Dendritic cell treated with granulocyte-macrophage colony-stimulating factor and Interleukin-4, amounts not matched to agents 40 ng/mL and 50 ng/mL, for 4 days (primary cell): ENCODE measurements around the gene ZNF701.
"Not testable (repeated sequence)": the region's sequence is repeated elsewhere in the genome, so short reads cannot be mapped to it uniquely, and the experiment has no call there.

ENCODE experiments used
- H3K27ac Mint-ChIP-seq: one replicate; pipeline ENCODE4 v1.8.0; 2022; ENCODE audit warnings: mild to moderate bottlenecking, mixed read lengths
- H3K27me3 Mint-ChIP-seq: one replicate; pipeline ENCODE4 v1.8.0; 2022; ENCODE audit warnings: mild to moderate bottlenecking, mixed read lengths
- H3K36me3 Mint-ChIP-seq: one replicate; pipeline ENCODE4 v1.8.0; 2022; ENCODE audit warnings: low read depth, mixed read lengths
- H3K4me1 Mint-ChIP-seq: one replicate; pipeline ENCODE4 v1.8.0; 2022; ENCODE audit warnings: low read depth, mixed read lengths
- H3K4me3 Mint-ChIP-seq: one replicate; pipeline ENCODE4 v1.8.0; 2022; ENCODE audit warnings: mild to moderate bottlenecking, moderate library complexity, mixed read lengths
- H3K9me3 Mint-ChIP-seq: one replicate; pipeline ENCODE4 v1.8.0; 2022; ENCODE audit warnings: mixed read lengths
- intact Hi-C: fragments of 100-400 bp; cut with micrococcal nuclease; formaldehyde crosslinking; loops from one replicate; pipeline ENCODE4 v1.15.0; 2022

The ZNF701 gene

GRCh38 chr19:52592301-52592700 is 22.2 kb downstream of the ZNF701 start:
- H3K27ac Mint-ChIP-seq = no peak overlapping the region
- no peak overlapping the region for H3K4me3 Mint-ChIP-seq
- intact Hi-C loops = no loop called here
- H3K27me3 Mint-ChIP-seq = no peaks in the 10 kb centered on the region
- H3K36me3 Mint-ChIP-seq = peaks cover 96% of the 10 kb centered on the region
- peaks cover 74% of the 10 kb centered on the region for H3K9me3 Mint-ChIP-seq
- H3K4me1 Mint-ChIP-seq = no peaks in the 10 kb centered on the region

- H3K27ac Mint-ChIP-seq, H3K27me3 Mint-ChIP-seq, H3K4me3 Mint-ChIP-seq, intact Hi-C loops, H3K4me1 Mint-ChIP-seq: not testable (repeated sequence)
- Mint-ChIP-seq H3K36me3 (peaks cover 99% of the 10 kb centered on the region), H3K9me3 (peaks cover 75% of the 10 kb centered on the region)
These were observed 23.4 kb downstream of the ZNF701 start for GRCh38 chr19:52593441-52593840.

GRCh38 chr19:52599241-52599640 is 29.2 kb downstream of the ZNF701 start:
- H3K27me3 Mint-ChIP-seq = no peaks in the 10 kb centered on the region
- no peak overlapping the region for H3K27ac Mint-ChIP-seq
- intact Hi-C loops = no loop called here
- peaks cover 71% of the 10 kb centered on the region for H3K9me3 Mint-ChIP-seq
- peaks cover 76% of the 10 kb centered on the region for H3K36me3 Mint-ChIP-seq
- H3K4me1 Mint-ChIP-seq = peaks cover 14% of the 10 kb centered on the region
- no peak overlapping the region for H3K4me3 Mint-ChIP-seq

GRCh38 chr19:52600639-52601024 is 30.5 kb downstream of the ZNF701 start:
- no peaks in the 10 kb centered on the region for H3K27me3 Mint-ChIP-seq
- peaks cover 76% of the 10 kb centered on the region for H3K36me3 Mint-ChIP-seq
- H3K9me3 Mint-ChIP-seq = peaks cover 71% of the 10 kb centered on the region
- H3K4me1 Mint-ChIP-seq = peaks cover 14% of the 10 kb centered on the region
- intact Hi-C loops = loop anchor here (2.0 to 5.0 kb wide), 3 partner anchors 30 to 73 kb away; partner anchors contain the start of genes ZNF701, ZNF808 and ZNF83
- peak overlapping the region; percentile 86 for H3K4me3 Mint-ChIP-seq
- H3K27ac Mint-ChIP-seq = peak overlapping the region; percentile 74

GRCh38 chr19:52601025-52601973 is 31.2 kb downstream of the ZNF701 start:
- H3K36me3 Mint-ChIP-seq = peaks cover 76% of the 10 kb centered on the region
- H3K9me3 Mint-ChIP-seq = peaks cover 71% of the 10 kb centered on the region
- no peaks in the 10 kb centered on the region for H3K27me3 Mint-ChIP-seq
- peaks cover 14% of the 10 kb centered on the region for H3K4me1 Mint-ChIP-seq
- peak overlapping the region; percentile 74 for H3K27ac Mint-ChIP-seq
- intact Hi-C loops = loop anchor here (2.0 to 5.0 kb wide), 3 partner anchors 30 to 74 kb away; partner anchors contain the start of genes ZNF701, ZNF808 and ZNF83
- peak overlapping the region; percentile 86 for H3K4me3 Mint-ChIP-seq

GRCh38 chr19:52601974-52602366 is 31.9 kb downstream of the ZNF701 start:
- intact Hi-C loops = loop anchor here (2.0 to 5.0 kb wide), 3 partner anchors 31 to 75 kb away; partner anchors contain the start of genes ZNF701, ZNF808 and ZNF83
- Mint-ChIP-seq H3K4me3 (peak overlapping the region; percentile 86), H3K27ac (peak overlapping the region; percentile 74), H3K9me3 (peaks cover 71% of the 10 kb centered on the region), H3K4me1 (peaks cover 14% of the 10 kb centered on the region), H3K36me3 (peaks cover 76% of the 10 kb centered on the region)
- H3K27me3 Mint-ChIP-seq = not testable (repeated sequence)

- Mint-ChIP-seq H3K4me3 (no peak overlapping the region), H3K36me3 (peaks cover 75% of the 10 kb centered on the region), H3K27ac (no peak overlapping the region), H3K4me1 (peaks cover 14% of the 10 kb centered on the region), H3K9me3 (peaks cover 71% of the 10 kb centered on the region), H3K27me3 (no peaks in the 10 kb centered on the region)
- intact Hi-C loops = loop anchor here (5.0 kb wide), 2 partner anchors 34 to 76 kb away; partner anchors contain the start of genes ZNF808 and ZNF83
These were observed 32.9 kb downstream of the ZNF701 start for GRCh38 chr19:52602941-52603340.

- Mint-ChIP-seq H3K27ac (no peak overlapping the region), H3K9me3 (peaks cover 67% of the 10 kb centered on the region), H3K4me3 (no peak overlapping the region), H3K4me1 (peaks cover 14% of the 10 kb centered on the region), H3K36me3 (peaks cover 68% of the 10 kb centered on the region), H3K27me3 (no peaks in the 10 kb centered on the region)
- intact Hi-C loops = loop anchor here (5.0 kb wide), 2 partner anchors 34 to 76 kb away; partner anchors contain the start of genes ZNF808 and ZNF83
These were observed 33.6 kb downstream of the ZNF701 start for GRCh38 chr19:52603558-52604207.

- no peak overlapping the region for H3K4me3 Mint-ChIP-seq
- no peaks in the 10 kb centered on the region for H3K27me3 Mint-ChIP-seq
- peaks cover 95% of the 10 kb centered on the region for H3K9me3 Mint-ChIP-seq
- no peaks in the 10 kb centered on the region for H3K4me1 Mint-ChIP-seq
- intact Hi-C loops = no loop called here
- H3K36me3 Mint-ChIP-seq = no peaks in the 10 kb centered on the region
- no peak overlapping the region for H3K27ac Mint-ChIP-seq
These were observed 43.3 kb downstream of the ZNF701 start for GRCh38 chr19:52613299-52613906.

GRCh38 chr19:52621376-52621775 is 51.3 kb downstream of the ZNF701 start:
- no peaks in the 10 kb centered on the region for H3K36me3 Mint-ChIP-seq
- H3K27ac Mint-ChIP-seq = no peak overlapping the region
- H3K4me3 Mint-ChIP-seq = no peak overlapping the region
- H3K4me1 Mint-ChIP-seq = no peaks in the 10 kb centered on the region
- H3K27me3 Mint-ChIP-seq = no peaks in the 10 kb centered on the region
- intact Hi-C loops = no loop called here
- peaks cover 46% of the 10 kb centered on the region for H3K9me3 Mint-ChIP-seq

- H3K27me3 Mint-ChIP-seq = no peaks in the 10 kb centered on the region
- peaks cover 38% of the 10 kb centered on the region for H3K9me3 Mint-ChIP-seq
- no peaks in the 10 kb centered on the region for H3K36me3 Mint-ChIP-seq
These were observed 52.2 kb downstream of the ZNF701 start for GRCh38 chr19:52622261-52622660.

GRCh38 chr19:52626915-52627314 is 56.8 kb downstream of the ZNF701 start:
- H3K36me3 Mint-ChIP-seq = peaks cover 44% of the 10 kb centered on the region
- peaks cover 47% of the 10 kb centered on the region for H3K9me3 Mint-ChIP-seq
- H3K27ac Mint-ChIP-seq = no peak overlapping the region
- no peak overlapping the region for H3K4me3 Mint-ChIP-seq
- H3K27me3 Mint-ChIP-seq = no peaks in the 10 kb centered on the region
- H3K4me1 Mint-ChIP-seq = no peaks in the 10 kb centered on the region
- intact Hi-C loops = no loop called here

More at GRCh38 chr19:52622261-52622660, 52.2 kb downstream of the ZNF701 start:
- H3K4me3 Mint-ChIP-seq = no peak overlapping the region
- H3K4me1 Mint-ChIP-seq = no peaks in the 10 kb centered on the region
- intact Hi-C loops = no loop called here
- H3K27ac Mint-ChIP-seq = no peak overlapping the region

- H3K9me3 Mint-ChIP-seq = peaks cover 49% of the 10 kb centered on the region
- intact Hi-C loops, H3K4me1 Mint-ChIP-seq, H3K4me3 Mint-ChIP-seq, H3K27me3 Mint-ChIP-seq, H3K27ac Mint-ChIP-seq: not testable (repeated sequence)
- peaks cover 48% of the 10 kb centered on the region for H3K36me3 Mint-ChIP-seq
These were observed 57.4 kb downstream of the ZNF701 start for GRCh38 chr19:52627441-52627840.
